ENCODE measurements around the gene HELZ.
"Not testable (repeated sequence)": the region's sequence is repeated elsewhere in the genome, so short reads cannot be mapped to it uniquely, and the experiment has no call there.

HELZ gene

DNA sequence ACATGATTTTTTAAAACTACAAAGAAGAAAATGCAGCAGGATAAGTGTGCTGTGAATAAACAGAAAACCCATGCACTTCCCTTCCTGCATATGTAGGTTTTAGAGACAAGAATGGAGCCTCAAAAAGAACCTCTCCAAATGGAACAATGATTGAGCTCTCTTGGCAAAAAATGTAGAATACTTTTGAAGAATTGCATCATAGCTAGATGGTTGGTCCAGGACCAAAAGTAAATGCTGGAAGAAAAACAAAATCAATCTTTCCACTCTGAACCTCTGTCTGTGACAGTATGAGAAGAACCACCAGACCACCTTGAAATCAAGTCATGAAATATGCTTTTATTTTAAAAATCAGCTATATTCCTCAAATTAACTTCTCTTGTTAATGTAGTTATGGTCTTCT is 17.5 kb downstream of the HELZ start:
- DNase-seq = no peak

DNA sequence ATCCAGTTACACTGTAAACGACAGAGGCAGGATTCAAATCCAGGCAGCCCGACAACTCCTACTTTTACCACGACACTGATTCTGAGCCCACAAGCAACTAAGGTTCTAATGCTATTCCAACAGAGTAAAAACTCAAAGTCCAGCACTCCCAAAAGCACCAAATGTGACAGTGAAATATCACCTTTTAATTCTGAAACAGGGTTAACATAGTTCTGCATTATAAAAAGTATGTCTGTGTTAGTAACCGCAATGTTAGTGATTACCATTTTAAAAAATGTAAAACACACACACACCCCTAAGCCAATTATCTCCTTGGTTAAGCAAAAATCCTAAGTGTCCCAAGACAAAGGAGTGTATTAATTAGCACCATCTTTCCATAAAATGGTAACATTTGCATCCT is 19.7 kb downstream of the HELZ start:
- no peak for DNase-seq

DNA sequence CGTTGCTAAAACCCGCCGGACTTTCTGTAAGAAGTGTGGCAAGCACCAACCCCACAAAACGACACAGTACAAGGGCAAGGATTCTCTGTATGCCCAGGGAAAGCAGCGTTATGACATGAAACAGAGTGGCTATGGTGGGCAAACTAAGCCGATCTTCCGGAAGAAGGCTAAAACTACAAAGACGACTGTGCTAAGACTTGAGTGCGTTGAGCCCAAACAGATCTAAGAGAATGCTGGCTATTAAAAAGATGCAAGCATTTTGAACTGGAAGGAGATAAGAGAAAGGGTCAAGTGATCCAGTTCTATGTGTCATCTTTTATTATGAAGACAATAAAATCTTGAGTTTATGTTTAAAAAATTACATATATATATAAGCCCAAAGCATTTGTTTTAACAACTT is 20.3 kb downstream of the HELZ start:
- no peak for DNase-seq

DNA sequence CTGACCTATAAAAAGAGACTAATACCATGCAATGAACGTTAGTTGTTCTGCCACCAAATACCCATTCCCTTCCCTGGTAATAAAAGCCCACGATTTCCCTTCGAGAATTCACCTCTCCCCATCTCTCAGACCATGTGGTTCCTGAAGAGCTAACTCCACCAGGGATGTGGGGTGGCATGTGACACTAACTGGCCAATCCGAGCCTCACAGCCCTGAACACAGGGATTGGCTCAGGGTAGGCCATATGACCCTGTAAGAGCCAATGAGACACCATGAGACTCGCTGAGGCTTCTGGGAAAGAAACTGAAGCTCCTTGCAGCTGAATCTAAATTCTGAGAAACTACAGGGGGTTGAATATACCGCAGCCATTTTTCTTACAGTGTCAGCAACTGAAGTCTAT is 21.1 kb downstream of the HELZ start:
- no peak for DNase-seq

- DNase-seq = no peak
These were observed 23.7 kb downstream of the HELZ start for GRCh38 chr17:67221062-67221998.

- DNase-seq = no peak
These were observed 26.5 kb downstream of the HELZ start for GRCh38 chr17:67218385-67218950.

GRCh38 chr17:67217446-67217845 is 27.6 kb downstream of the HELZ start:
- DNase-seq = no peak

- no peak for DNase-seq
These were observed 28.2 kb downstream of the HELZ start for GRCh38 chr17:67216578-67217320.

DNA sequence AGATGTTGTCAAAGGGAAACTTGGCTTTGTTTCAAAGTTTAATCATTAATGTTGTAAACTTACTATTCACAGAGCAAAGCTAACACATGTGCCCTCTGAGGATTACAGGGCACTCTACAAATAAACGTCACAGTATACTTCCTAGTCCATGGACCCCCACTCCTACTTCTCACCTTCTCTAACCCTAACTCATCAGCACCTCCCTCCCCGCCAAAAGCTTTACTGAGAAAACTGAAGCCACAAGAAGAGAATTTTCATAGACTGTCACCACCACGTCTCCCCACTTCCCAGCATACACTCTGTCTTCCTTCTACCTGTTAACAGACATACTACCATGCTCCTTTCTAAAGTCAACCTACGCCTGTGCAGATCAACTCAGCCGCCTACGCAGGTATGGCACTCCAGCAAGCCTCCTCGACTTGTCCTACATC is 29.0 kb downstream of the HELZ start:
- DNase-seq = no peak

DNA sequence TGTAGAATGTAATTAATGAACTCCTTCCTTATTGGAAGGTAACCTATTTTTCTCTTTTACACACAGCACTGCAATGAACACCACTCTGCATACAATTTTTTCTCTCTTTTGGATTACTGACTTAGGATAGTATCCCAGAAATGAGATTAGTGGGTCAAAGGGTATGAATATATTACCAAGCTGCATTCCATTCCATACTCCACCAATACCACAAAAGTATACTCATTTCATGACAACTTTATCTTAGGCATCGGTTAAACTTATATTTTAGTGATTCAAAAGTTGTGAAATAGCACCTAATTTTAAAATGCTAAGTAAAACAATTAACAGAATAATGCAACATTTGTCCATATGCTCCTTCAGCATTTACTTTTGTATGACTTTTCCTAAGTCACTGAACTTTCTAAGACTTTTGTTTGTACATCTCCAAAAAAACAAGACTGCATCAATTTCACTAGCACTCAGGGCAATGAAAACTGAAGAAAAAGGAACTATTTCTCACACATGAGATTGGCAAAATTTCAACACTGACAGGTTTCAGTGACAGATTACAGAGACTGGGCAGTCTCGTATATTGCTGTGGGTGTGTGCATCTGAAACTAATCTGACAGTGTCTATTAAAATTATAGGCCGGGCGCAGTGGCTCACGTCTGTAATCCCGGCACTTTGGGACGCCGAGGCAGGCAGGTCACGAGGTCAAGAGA is 32.1 kb downstream of the HELZ start:
- no peak for DNase-seq

DNA sequence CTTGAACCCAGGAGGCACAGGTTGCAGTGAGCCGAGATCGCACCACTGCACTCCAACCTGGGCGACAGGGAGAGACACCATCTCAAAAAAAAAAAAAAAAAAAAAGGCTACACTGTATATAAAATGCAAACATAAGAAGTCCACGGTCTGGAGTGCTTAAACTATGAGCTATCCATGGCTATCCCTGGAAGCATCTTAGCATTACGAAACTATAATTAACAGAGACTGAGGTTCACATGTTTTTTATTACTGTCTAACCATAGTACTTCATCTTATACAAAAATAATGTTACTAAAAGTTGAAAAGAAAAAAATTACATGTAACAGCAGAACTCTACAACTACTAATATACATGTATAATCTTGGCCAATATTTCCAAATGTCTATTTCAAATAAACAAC is 32.8 kb downstream of the HELZ start:
- no peak for DNase-seq

GRCh38 chr17:67211742-67212141 is 33.3 kb downstream of the HELZ start:
- no peak for DNase-seq

DNA sequence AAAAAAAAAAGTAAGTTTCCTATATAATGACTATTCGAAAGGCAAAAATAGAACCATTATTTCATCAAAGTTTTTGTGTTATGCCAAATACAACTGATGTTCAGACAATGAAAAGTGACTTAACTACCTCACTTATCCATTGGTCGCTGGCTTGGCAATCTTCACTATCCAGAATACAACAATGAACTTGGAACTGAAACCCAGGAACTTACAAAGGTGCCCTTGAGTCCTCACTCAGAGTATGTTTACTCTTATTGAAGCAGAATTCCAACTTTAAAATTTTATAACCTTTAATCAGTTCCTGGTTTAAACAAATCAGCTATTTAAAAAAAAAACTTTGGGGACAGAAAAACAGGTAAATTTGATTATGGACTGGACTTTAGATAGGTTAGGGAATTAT is 34.1 kb downstream of the HELZ start:
- DNase-seq = no peak

DNA sequence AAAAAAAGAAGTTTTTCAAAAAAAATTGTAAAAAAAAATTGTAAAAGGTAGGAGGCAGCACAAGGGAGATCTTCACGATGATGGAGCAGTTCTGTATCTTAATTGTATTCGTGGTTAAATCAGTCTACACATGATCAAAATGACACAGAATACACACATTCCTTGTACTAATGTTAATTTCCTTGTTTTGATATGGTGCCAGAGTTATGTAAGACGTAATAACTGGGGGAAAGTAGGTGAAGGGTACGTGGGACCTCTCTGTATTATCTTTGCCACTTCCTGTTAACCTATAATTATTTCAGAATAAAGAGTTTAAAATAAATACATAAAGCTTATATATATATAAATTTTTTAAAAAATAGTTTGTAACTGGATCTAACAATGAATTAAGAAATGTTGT is 36.8 kb downstream of the HELZ start:
- no peak for DNase-seq

DNA sequence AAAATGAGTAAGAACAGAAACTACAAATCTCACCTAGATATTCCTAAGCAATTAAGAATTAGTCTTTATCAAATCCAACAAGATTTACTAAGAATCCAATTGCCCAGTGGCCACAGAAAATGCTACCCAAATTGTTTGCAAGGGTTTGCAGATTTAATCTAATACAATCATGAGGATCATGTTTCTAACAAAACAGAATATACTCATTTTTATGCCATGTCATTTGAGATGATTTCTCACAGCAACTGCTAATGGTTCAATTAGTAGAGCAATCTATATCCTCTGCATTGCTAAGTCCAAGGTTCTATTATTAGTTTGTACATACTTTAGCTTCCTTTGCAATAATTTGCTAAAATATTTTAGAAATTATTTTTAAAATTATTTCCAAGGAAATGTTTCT is 41.2 kb downstream of the HELZ start:
- no peak for DNase-seq

DNA sequence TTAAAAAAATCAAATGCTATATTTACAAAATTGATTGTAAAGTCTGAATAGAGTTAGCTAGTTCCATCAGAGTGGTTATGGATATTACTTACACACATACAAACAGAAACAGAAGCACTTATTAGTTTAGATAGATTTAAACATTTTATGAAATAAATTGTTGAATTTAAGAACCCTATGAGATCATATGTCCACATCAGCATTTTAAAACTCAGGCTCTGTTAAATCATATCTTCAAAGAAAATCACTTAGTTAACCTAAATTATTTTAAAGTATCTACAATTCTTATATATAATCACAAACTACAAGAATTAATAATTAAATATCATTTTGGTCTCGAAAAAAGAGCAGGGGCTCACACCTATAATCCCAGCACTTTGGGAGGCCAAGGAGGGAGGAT is 42.5 kb downstream of the HELZ start:
- DNase-seq = no peak

DNA sequence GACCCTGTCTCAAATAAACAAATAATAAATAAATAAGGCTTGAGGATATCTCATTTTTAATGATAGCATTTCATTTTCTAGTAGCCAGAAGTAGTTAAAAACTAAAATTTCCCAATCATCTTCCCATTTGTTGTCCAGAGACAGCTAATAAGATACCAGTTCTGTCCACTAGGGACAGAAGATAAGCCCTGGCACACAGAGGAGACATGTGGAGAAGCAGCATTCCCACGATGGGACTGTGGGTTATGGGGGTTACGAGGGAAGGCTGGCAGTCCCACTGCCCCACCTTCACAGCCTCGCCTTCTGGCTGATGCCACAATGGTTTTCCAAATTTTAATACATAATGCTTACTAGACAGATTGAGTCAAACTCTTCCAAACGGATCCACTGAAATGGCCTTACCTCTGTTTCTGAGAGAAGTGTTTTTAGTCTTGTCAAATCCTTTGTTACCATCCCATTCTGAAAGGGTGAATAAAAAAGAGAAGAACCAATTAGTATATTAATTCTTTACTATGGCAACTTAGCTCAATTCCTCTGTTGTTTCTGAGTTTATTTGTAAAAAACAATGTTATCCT is 44.2 kb downstream of the HELZ start:
- DNase-seq = no peak

DNA sequence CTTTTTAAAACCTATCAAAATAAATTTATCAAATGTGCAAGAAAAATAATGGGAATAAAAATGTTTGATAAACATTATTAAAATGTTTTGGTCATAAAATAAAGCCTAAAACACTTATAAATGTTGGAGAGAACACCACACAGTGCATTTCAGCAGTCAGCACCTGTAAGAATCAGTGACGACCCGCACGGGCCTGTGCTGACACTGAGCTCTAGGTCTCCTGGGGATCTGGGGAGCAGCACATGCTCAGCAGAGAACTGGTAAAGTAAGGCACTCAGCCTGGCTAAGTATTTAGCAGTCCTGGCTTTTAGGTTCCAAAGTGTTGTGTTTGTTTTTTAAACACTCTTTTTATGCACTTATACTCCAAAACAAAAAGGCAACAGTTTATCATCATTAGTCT is 46.9 kb downstream of the HELZ start:
- DNase-seq = no peak

GRCh38 chr17:67197023-67197422 is 48.0 kb downstream of the HELZ start:
- DNase-seq = not testable (repeated sequence)

- no peak for DNase-seq
These were observed 48.6 kb downstream of the HELZ start for GRCh38 chr17:67196422-67196821.

DNA sequence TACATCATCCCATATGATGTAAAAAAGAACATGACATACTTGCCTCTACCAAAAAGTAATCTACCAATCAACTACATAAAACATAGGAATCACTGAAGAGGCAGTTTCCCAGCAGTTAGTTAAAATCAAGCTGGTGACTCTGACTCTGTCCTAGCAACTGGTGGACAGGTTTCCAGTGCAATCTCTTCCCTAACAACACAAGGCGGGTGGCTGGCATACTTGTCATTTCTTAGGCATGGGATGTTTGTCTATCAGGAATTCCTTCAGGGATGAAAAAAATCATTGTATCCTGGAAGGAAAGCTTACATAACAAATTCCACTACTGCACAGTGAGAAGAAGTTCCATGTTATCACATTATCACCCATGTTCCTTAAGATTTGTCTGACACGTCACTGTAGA is 50.9 kb downstream of the HELZ start:
- DNase-seq = no peak

DNA sequence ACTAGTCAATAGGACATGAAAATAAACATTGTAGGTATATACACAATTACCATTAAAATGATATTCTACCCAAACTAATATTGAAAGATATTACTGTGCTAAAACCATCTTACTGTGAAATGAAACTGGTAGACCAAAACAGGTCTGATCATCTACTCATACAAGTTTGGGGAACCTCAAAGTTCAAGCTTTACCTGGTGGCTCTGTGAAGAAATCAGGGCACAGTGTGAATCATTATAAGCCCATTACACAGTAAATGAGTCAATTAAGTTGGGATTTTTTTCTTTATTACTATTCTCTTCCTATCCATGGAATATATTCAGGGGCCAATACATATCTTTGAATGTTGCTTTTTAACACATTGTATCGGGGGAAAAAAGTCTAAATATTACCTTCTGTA is 57.1 kb downstream of the HELZ start:
- no peak for DNase-seq

- no peak for DNase-seq
These were observed 58.2 kb downstream of the HELZ start for GRCh38 chr17:67186782-67187181.

All from NCI-H1436 treated with DMSO at 0.1 percent for 48 hours (cell line).